Immature natural killer cell (primary cell): ENCODE measurements around the gene PARD6G. TPM values are rescaled to one million over a fixed set of nuclear protein-coding genes. Genes with fewer than 3 reads are reported as not detected.

Source experiments
- DNase-seq, 3 donors: peaks; one replicate each; pipeline ENCODE4 v3.0.0; 2022; ENCODE audit warnings: mixed read lengths in 1 of 3
- H3K27ac Mint-ChIP-seq, 6 donors: one replicate each; pipeline ENCODE4 v1.8.0; 2020; ENCODE audit warnings: mixed read lengths in 6 of 6, mild to moderate bottlenecking in 5 of 6, inconsistent platforms in 4 of 6, moderate library complexity in 3 of 6
- H3K27me3 Mint-ChIP-seq, 3 donors: one replicate each; pipeline ENCODE4 v1.8.0; 2020 to 2021; ENCODE audit warnings: low read depth in 3 of 3, mild to moderate bottlenecking in 3 of 3, mixed read lengths in 3 of 3, moderate library complexity in 3 of 3, inconsistent platforms in 1 of 3
- H3K36me3 Mint-ChIP-seq, 3 donors: one replicate each; pipeline ENCODE4 v1.8.0; 2020; ENCODE audit warnings: mixed read lengths in 3 of 3, inconsistent platforms in 2 of 3, mild to moderate bottlenecking in 2 of 3
- H3K4me1 Mint-ChIP-seq, 2 donors: one replicate each; pipeline ENCODE4 v1.8.0; 2020; ENCODE audit warnings: inconsistent platforms in 2 of 2, mild to moderate bottlenecking in 2 of 2, mixed read lengths in 2 of 2, moderate library complexity in 1 of 2
- H3K4me3 Mint-ChIP-seq, 5 donors: one replicate each; pipeline ENCODE4 v1.8.0; 2020; ENCODE audit warnings: mild to moderate bottlenecking in 5 of 5, mixed read lengths in 5 of 5, inconsistent platforms in 3 of 5, moderate library complexity in 3 of 5
- H3K9me3 Mint-ChIP-seq, 6 donors: one replicate each; pipeline ENCODE4 v1.8.0; 2020; ENCODE audit warnings: mild to moderate bottlenecking in 6 of 6, mixed read lengths in 6 of 6, inconsistent platforms in 4 of 6, moderate library complexity in 3 of 6
- polyA plus RNA-seq, 3 donors: library from polyadenylated mRNA; unstranded; fragments of 300-500 nt; fragmentation: Illumina TruSeq; gene quantifications; one replicate each; pipeline ENCODE4 v1.2.3, GENCODE V29; 2021

PARD6G gene
- polyA plus RNA-seq, 3 donors from 2014 or later, result 0.06 to 0.34 TPM; not detected in 1

- no peak overlapping the region for H3K27ac Mint-ChIP-seq
- no peaks in the 10 kb centered on the region for H3K4me1 Mint-ChIP-seq
- H3K27me3 Mint-ChIP-seq, result peaks cover 0 to 11% (median 5%) of the 10 kb centered on the region in 3 donors
- H3K36me3 Mint-ChIP-seq, result no peaks in the 10 kb centered on the region
- no peaks in the 10 kb centered on the region for H3K9me3 Mint-ChIP-seq
- H3K4me3 Mint-ChIP-seq, result no peak overlapping the region
- DNase-seq, result no peak
These were observed 50.6 kb downstream of the PARD6G start for GRCh38 chr18:80196528-80197320.

GRCh38 chr18:80194874-80195570 lies 52.3 kb downstream of the PARD6G start:
- DNase-seq, result no peak
- H3K9me3 Mint-ChIP-seq, result peaks cover 0 to 1% (median 0%) of the 10 kb centered on the region in 6 donors
- H3K4me1 Mint-ChIP-seq, result no peaks in the 10 kb centered on the region
- H3K4me3 Mint-ChIP-seq, result no peak overlapping the region
- peaks cover 0 to 9% (median 5%) of the 10 kb centered on the region in 3 donors for H3K27me3 Mint-ChIP-seq
- H3K27ac Mint-ChIP-seq, result no peak overlapping the region
- no peaks in the 10 kb centered on the region for H3K36me3 Mint-ChIP-seq

- H3K27ac Mint-ChIP-seq, result no peak overlapping the region
- H3K36me3 Mint-ChIP-seq, result no peaks in the 10 kb centered on the region
These were observed 53.6 kb downstream of the PARD6G start for GRCh38 chr18:80193701-80194100.

GRCh38 chr18:80192653-80193385 lies 54.5 kb downstream of the PARD6G start:
- DNase-seq, result no peak
- Mint-ChIP-seq H3K9me3 (peaks cover 0 to 1% (median 0%) of the 10 kb centered on the region in 6 donors), H3K4me1 (no peaks in the 10 kb centered on the region), H3K27me3 (peaks cover 0 to 9% (median 5%) of the 10 kb centered on the region in 3 donors), H3K27ac (no peak overlapping the region), H3K36me3 (no peaks in the 10 kb centered on the region), H3K4me3 (no peak overlapping the region)

More at GRCh38 chr18:80193701-80194100, 53.6 kb downstream of the PARD6G start:
- peaks cover 0 to 9% (median 5%) of the 10 kb centered on the region in 3 donors for H3K27me3 Mint-ChIP-seq
- no peak for DNase-seq
- H3K4me1 Mint-ChIP-seq, result no peaks in the 10 kb centered on the region
- H3K9me3 Mint-ChIP-seq, result peaks cover 0 to 1% (median 0%) of the 10 kb centered on the region in 6 donors
- H3K4me3 Mint-ChIP-seq, result no peak overlapping the region

GRCh38 chr18:80191907-80192652 lies 55.2 kb downstream of the PARD6G start:
- Mint-ChIP-seq H3K27me3 (peaks cover 0 to 8% (median 5%) of the 10 kb centered on the region in 3 donors), H3K4me3 (no peak overlapping the region), H3K9me3 (peaks cover 0 to 1% (median 0%) of the 10 kb centered on the region in 6 donors), H3K4me1 (no peaks in the 10 kb centered on the region), H3K27ac (peak overlapping the region in 1 of 6 donors; percentile 10), H3K36me3 (no peaks in the 10 kb centered on the region)
- DNase-seq, result no peak

GRCh38 chr18:80191264-80191663 lies 56.0 kb downstream of the PARD6G start:
- Mint-ChIP-seq H3K4me3 (no peak overlapping the region), H3K36me3 (no peaks in the 10 kb centered on the region), H3K27me3 (peaks cover 0 to 5% (median 3%) of the 10 kb centered on the region in 3 donors), H3K4me1 (no peaks in the 10 kb centered on the region), H3K27ac (no peak overlapping the region), H3K9me3 (peaks cover 0 to 1% (median 0%) of the 10 kb centered on the region in 6 donors)
- no peak for DNase-seq

- Mint-ChIP-seq H3K4me3 (no peak overlapping the region), H3K4me1 (no peaks in the 10 kb centered on the region), H3K9me3 (peaks cover 0 to 1% (median 0%) of the 10 kb centered on the region in 6 donors), H3K27me3 (peaks cover 0 to 6% (median 5%) of the 10 kb centered on the region in 3 donors), H3K36me3 (no peaks in the 10 kb centered on the region), H3K27ac (no peak overlapping the region)
- DNase-seq, result no peak
These were observed 57.0 kb downstream of the PARD6G start for GRCh38 chr18:80190311-80190710.

- H3K27ac Mint-ChIP-seq, result no peak overlapping the region
- H3K36me3 Mint-ChIP-seq, result no peaks in the 10 kb centered on the region
- DNase-seq, result no peak
- no peaks in the 10 kb centered on the region for H3K4me1 Mint-ChIP-seq
- H3K9me3 Mint-ChIP-seq, result peaks cover 0 to 1% (median 0%) of the 10 kb centered on the region in 6 donors
- no peak overlapping the region for H3K4me3 Mint-ChIP-seq
- H3K27me3 Mint-ChIP-seq, result peaks cover 0 to 5% (median 5%) of the 10 kb centered on the region in 3 donors
These were observed 57.8 kb downstream of the PARD6G start for GRCh38 chr18:80189531-80189865.

GRCh38 chr18:80188643-80189530 lies 58.4 kb downstream of the PARD6G start:
- peaks cover 0 to 1% (median 0%) of the 10 kb centered on the region in 6 donors for H3K9me3 Mint-ChIP-seq
- H3K4me3 Mint-ChIP-seq, result no peak overlapping the region
- no peak for DNase-seq
- peaks cover 0 to 5% (median 3%) of the 10 kb centered on the region in 3 donors for H3K27me3 Mint-ChIP-seq
- no peak overlapping the region for H3K27ac Mint-ChIP-seq
- no peaks in the 10 kb centered on the region for H3K36me3 Mint-ChIP-seq
- H3K4me1 Mint-ChIP-seq, result no peaks in the 10 kb centered on the region

GRCh38 chr18:80187956-80188642 lies 59.2 kb downstream of the PARD6G start:
- Mint-ChIP-seq H3K27me3 (peaks cover 0 to 5% (median 3%) of the 10 kb centered on the region in 3 donors), H3K36me3 (no peaks in the 10 kb centered on the region), H3K4me3 (no peak overlapping the region), H3K9me3 (peaks cover 0 to 1% (median 0%) of the 10 kb centered on the region in 6 donors), H3K4me1 (no peaks in the 10 kb centered on the region), H3K27ac (no peak overlapping the region)
- DNase-seq, result no peak

- Mint-ChIP-seq H3K27me3 (peaks cover 0 to 3% (median 0%) of the 10 kb centered on the region in 3 donors), H3K4me3 (no peak overlapping the region), H3K9me3 (peaks cover 0 to 1% (median 0%) of the 10 kb centered on the region in 6 donors), H3K4me1 (no peaks in the 10 kb centered on the region), H3K27ac (no peak overlapping the region), H3K36me3 (no peaks in the 10 kb centered on the region)
- DNase-seq, result no peak
These were observed 61.8 kb downstream of the PARD6G start for GRCh38 chr18:80185545-80185944.

- no peak for DNase-seq
- peak overlapping the region in 1 of 6 donors; percentile 50 for H3K27ac Mint-ChIP-seq
- no peaks in the 10 kb centered on the region for H3K36me3 Mint-ChIP-seq
- peaks cover 0 to 3% (median 1%) of the 10 kb centered on the region in 3 donors for H3K27me3 Mint-ChIP-seq
- no peaks in the 10 kb centered on the region for H3K4me1 Mint-ChIP-seq
- H3K4me3 Mint-ChIP-seq, result no peak overlapping the region
- H3K9me3 Mint-ChIP-seq, result peaks cover 0 to 1% (median 0%) of the 10 kb centered on the region in 6 donors
These were observed 63.0 kb downstream of the PARD6G start for GRCh38 chr18:80184243-80184772.
